Glomerular visceral epithelial cell (primary cell): Measurements from ENCODE around the gene GCK.
"Not testable (repeated sequence)": the region's sequence is repeated elsewhere in the genome, so short reads cannot be mapped to it uniquely, and the experiment has no call there.

ENCODE experiments used
- DNase-seq: peaks from one replicate; pipeline ENCODE4 v3.0.0-alpha.2; 2016; ENCODE audit errors: extremely low spot score

GCK gene

DNA sequence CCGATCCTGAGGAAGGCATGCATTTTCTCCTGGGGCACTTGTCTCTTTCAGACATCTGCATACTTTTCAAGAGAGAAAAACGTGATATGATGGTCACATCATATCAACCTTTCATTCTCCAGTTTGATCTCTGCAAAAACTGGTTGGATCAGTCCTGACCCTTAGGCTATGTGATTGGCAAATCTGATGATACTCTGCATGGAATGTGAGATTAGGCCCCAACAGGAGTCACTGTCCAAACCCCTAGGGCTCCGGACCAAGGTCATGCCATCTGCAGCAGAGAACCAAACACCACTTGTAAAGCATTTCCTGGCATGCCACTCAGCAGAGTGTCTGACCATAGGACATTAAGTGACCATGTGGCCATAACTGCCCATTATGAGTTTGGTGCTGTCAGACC, 8.6 kb downstream of the GCK start:
- no peak for DNase-seq

DNA sequence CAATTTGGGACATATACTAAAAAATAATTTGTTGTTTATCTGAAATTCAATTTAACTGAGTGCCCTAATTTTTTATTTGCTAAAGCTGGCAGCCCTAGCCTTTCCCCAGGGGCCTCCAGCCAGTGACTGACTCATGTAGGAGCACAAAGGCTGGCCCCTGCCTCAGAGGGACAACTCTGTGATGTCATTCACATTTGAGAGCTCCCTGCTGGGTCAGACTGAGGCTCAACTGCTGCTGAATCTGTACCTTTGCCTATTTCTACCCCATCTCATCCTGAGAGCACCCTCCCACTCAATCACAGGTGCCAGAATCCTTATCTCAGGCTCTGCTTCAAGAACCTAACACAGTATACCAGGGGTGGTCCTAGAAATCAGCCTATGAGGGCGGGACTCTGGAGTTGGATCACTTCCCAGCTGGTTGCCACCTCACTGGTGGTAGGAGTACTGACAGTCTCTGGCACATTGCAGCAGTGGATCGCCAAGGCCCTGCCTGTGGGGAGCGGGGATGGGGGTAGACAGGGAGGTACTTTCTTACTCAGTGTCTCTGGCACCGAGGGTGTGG, 11.6 kb downstream of the GCK start:
- DNase-seq = peak; percentile 36

DNA sequence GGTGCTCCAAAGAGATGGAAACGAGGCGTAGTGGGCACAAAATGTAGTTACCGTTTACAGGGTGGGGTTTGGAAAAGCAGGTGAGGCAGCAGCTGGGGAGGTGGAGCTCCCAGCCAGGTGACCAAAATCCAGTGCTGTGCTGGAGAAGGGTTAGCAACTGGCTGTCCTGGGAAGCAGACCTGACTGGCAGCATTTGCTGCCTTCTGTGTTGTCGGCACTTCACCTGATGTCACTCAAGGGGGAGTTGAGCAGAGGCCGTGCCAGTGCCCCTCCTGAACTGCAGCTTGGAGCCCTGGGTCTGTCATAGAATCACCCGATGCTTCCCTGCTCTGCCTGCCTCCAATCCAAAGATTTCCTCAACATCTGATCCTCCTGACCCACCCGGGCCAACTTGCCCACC, 12.8 kb downstream of the GCK start:
- no peak for DNase-seq

DNA sequence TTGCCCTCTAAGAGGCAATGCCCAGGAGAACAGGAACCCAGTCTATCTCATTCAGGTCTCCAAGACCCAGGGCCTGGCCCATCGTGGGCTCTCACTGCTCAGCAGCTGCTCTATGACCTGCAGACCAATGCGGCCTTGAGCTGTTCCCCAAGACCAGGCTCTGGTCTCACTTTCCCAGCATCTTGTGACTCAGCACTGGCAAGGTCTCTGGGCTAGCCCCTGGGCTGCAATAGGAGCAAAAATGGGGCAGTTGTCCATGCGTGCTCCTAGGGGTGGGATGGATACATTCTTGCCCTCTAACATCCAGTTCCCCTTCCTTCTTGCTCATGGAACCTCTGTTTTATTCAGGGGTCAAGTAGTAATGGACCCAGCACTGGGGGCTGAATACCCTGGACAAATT, 13.5 kb downstream of the GCK start:
- no peak for DNase-seq

DNA sequence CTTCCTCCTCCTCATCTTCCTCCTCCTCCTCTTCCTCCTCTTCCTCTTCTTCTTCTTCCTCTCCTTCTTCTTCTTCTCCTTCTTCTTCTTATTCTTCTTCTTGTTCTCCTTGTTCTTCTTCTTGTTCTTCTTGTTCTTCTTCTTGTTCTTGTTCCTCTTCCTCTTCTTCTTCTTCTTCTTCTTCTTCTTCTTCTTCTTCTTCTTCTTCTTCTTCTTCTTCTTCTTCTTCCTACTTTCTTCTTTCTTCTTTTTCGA, 14.6 kb downstream of the GCK start:
- not testable (repeated sequence) for DNase-seq

DNA sequence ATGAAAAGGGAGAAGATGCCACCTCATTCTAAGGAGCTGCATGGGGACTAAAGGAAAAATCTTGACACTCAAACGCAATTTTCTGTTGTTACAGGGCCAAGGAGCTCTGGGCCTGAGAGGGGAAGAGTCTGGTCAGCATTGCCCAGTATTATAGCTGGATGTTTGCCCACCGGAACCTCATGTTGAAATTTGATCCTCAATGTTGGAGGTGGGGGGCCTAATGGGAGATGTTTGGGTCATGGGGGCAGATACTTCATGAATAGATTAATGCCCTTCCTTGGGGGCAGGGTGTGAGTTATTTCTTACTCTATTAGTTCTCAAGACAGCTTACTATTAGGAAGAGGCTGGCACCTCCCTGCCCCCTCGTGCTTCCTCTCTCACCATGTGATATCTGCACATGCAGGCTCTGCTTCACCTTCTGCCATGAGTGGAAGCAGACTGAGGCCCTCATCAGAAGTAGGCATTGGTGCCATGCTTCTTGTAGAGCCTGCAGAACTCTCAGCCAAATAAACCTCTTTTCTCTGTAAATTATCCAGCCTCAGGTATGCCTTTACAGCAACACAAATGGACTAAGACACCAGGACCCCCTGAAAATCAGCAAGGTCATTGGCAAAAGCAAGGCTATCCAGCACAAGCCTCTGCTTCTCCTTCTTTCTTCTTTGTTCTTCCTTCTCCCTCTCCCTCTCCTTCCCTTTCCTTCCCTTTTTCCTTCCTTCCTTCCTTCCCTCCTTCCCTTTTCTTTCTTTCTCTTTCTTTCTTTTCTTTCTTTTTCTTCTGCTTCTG, 15.1 kb downstream of the GCK start:
- DNase-seq = no peak

DNA sequence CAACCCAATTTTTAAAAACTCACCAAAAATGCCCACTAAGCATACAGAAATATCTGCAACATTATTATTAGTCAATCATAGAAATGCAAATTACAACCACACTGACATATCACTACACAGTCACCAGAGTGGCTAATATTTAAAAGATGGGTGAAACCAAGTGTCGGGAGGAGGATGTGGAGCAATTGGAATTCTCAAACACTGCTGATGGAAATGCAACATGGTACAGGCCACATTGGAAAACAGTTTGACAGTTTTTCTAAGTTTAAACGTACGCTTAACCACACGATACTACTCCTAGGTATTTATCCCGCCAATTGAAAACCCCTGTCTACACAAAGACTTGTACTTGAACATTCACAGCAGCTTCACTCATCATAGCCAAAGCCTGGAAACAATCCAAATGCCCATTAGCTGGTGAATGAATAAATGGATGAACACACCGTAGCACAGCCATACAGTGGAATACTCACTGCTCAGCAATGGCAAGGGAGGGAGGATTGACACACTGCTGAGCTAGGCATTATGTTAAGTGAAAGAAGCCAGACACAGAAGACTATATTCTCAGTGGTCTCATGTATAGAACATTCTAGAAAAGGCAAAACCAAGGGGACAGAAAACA, 16.3 kb downstream of the GCK start:
- peak; percentile 69 for DNase-seq

DNA sequence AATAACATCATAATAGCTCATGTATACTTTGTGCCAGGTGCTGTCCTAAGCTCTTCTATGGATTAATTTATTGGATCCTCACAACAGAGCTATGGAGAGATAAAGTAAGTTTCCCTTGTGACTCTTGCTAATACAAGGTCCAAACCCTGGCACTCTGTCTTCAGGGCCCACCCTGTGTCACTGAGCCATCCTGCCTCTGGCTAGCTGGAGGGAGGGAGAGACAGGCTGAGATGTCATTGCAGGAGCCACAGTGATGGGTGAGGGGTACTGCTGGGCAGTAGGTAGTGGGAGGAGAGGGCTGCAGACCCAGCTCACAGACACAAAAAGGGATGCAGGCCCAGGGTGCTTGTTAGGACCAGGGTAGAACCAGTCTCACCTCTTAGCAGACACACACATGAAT, 16.9 kb downstream of the GCK start:
- DNase-seq = no peak

DNA sequence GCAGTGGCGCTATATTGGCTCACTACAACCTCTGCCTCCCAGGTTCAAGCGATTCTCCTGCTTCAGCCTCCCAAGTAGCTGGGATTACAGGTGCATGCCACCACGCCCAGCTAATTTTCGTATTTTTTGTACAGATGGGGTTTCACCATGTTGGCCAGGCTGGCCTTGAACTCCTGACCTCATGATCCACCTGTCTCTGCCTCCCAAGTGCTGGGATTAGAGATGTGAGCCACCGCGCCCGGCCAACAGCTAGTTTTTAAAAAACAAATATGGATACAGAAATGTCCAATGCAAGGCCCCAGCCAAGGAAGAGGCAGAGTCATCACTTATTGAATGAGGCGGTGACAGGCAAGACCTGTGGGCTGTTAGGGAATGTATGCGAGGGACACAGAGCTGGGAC, 17.3 kb downstream of the GCK start:
- not testable (repeated sequence) for DNase-seq

DNA sequence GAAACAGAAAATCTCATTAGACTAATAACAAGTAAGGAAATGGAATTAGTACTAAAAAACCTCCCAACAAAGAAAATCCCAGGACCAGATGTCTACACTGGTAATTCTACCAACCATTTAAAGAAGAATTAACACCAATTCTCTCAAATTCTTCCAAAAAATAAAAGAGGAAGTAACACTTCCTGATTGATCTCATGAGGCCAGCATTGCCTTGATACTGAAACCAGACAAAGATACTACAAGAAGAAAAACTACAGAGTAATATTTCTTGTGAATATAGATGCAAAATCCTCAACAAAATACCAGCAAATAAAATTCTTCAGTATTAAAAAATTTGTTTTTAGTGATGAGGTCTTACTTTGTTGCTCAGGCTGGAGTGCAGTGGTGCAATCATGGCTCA, 21.3 kb downstream of the GCK start:
- no peak for DNase-seq

DNA sequence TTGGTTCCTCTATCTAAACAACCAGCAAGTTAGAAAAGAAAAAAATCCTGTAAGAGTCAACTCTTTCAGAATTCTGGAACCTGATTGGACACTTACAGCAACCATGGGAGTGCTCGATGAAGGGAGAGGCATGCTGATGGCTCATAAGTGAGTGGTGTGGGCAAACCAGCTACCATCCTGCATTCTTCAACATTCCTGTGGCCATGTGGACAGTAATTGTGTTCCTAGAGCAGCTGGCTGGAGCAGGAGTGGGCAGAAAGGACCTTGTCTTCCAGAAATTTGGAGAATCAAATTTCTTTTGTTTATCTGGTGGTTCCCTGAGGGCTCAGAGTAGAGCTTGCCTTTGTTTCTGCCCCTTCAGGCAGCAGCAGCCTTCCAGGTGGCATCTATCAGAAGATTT, 25.6 kb downstream of the GCK start:
- DNase-seq = peak; percentile 90

DNA sequence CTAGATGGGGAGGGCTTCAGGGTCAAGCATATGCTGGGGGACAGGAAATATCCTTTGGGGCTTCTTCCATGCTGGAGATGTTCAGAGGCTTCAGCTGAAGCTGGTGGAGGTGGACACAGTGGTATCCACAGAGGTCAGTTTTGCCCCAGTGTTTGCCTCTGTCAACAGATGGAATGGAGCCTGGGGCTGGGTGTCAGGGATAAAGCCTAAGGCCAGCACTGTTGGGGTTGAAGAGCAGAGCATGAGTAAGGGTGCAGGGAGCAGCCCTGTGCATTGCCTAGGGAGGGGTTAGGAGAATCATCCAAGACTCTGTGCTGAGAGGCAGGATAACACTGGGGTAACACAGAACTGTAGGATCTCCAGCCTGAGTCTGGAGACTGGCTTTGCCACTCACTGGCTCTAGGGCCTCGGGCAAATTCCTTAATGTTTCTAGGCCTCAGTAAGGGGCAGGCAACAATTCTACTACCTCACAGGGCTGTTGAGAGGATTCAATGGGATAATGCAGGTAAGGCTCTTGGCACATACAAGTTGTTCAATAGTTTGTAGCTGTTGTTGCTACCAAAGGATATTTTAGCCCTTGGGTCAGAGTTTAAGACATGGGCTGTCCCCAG, 26.3 kb downstream of the GCK start:
- no peak for DNase-seq

DNA sequence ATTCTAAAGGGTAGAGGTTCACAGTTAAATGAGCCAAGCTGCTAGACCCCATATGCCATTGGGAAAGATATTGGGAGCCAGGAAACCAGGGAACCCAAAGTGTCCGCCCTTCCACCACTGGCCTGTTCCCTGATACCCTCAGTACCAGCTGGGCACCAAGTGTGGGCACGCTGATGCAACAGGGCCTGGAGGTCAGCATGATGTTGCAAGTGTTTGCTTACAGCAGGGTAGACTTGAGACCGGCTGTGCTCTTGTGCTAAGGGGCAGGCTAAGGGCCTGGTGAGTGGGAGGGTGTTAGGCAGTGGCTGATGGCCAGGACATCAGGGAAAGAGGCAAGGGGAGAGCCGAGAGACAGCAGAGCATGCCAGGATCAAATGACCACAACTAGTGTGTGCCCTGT, 27.1 kb downstream of the GCK start:
- no peak for DNase-seq

DNA sequence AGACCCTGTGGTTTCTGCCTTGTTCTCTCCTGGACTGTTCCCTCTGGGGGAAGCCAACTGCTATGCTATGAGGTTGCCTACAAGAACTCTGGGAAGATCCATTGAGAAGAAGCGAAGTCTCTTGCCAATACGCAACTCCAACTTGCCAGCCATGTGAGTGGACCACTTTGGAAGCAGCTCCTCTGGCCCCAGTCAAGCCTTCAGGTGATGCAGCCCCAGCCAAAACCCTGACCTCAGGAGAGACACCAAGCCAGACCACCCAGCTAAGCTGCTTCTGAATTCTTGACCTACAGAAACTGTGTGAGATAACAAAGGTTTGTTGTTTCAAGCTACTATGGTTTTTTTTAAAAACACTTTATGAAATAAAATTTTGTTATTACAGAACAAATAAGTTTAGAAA, 27.9 kb downstream of the GCK start:
- DNase-seq = no peak

DNA sequence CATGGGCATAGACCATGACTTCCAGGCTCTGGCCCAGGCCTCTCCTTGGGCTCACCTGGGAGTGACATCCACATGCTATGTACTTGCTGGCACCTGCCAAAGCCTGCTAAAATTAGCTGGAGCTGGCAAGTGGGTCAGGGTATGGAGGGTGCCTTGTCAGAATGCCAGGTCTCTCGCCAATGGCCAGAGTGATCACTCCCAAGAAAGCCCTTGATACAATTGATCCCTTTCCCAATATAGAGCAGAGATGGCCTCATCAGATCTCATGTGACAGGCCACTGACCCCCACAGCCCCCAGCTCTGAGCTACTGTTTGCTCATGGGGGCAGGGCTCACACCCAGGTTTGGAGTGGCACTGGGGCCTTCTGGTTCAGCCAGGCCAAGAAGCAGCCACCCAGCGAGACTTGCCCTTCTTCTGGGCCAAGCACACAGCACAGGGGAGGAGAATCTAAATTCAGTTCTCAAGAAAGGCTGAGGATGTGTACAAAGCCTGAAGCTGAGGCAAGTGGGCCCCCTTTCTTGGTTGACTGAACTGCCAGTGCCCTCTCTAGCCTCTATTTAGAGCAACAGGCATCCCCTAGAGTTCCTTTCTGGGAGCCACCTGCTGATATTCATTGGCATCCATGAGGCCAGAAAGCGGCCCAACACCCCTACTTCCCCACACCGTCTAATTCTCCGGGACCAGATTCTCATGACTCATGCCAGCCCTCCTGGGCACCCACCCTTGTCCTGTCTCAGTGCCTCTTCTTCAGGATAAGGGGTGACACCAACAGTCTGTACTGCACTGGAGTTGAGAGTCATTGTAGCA, 29.2 kb downstream of the GCK start:
- no peak for DNase-seq

DNA sequence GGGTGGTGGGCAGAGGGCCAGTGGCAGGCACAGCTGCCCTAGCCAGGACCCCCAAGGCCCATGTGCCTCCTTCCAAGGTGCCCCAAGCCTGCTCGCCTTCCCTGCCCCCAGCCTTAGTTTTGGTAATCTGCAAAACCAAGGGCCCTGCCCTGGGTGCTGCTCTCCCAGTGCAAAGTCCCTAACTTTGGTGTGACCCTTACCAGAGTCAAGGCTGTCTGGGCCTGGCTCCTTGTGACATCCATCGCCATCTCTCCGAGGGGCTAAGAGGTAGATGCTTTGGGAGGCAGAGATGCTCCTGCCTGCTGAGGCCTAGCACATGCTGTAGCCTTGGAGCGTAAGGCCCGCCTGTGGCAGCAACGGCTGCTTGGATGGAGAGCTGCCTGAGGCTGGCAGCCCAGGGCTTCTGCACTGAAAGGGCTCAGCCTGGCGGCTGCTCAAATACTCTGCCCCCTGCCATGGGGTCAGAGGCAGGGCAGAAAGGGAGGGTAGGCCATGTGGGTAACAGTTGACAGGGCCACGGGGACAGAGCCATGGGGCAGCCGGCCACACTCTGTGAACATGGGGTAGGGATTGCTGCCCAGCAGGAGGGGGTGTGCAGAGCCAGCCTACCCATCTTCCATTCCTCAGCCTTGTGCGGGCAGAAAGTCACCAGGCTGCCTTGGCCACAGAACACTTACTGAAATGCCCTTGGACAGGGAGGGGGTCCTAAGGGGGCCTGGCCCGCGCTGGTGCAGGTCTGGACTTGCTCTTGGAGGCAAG, 30.2 kb downstream of the GCK start:
- DNase-seq = no peak

DNA sequence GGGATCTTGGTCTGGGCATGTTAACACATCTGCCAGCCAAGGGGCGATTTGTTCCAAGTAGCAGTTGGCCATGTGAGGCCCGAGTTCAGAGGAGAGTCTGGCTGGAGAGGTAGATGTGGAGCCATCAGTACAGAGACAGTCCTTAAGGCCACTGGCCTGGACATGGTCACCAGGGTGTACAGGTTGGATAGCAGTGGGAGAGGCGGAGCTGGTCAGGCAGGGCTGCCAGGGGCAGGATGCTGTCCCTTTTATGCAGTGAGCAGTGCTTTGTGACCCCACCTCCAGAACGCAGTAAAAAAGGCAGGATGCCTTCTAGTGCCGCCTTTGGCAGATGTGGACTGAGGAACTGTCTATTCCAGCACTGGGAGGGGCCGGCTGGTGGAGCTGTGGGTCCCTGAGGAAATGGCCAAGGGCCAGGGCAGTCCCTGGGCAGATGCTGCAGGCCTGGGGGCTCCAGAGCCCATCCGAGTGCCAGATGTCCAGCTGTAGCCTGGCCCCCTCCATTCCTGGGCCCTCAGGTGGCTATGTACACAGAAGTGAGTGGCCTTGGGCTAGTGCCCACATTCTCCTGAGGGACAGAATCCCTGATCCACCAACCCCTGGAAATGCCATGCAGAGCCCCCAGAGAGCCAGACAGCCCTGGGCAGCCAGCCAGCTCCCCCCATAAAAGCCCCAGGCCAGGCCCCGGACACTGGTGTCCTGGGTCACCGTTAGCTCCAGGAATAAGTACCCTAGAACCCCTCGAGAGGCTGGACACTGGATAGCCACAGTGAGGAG, 31.0 kb downstream of the GCK start:
- DNase-seq = no peak

DNA sequence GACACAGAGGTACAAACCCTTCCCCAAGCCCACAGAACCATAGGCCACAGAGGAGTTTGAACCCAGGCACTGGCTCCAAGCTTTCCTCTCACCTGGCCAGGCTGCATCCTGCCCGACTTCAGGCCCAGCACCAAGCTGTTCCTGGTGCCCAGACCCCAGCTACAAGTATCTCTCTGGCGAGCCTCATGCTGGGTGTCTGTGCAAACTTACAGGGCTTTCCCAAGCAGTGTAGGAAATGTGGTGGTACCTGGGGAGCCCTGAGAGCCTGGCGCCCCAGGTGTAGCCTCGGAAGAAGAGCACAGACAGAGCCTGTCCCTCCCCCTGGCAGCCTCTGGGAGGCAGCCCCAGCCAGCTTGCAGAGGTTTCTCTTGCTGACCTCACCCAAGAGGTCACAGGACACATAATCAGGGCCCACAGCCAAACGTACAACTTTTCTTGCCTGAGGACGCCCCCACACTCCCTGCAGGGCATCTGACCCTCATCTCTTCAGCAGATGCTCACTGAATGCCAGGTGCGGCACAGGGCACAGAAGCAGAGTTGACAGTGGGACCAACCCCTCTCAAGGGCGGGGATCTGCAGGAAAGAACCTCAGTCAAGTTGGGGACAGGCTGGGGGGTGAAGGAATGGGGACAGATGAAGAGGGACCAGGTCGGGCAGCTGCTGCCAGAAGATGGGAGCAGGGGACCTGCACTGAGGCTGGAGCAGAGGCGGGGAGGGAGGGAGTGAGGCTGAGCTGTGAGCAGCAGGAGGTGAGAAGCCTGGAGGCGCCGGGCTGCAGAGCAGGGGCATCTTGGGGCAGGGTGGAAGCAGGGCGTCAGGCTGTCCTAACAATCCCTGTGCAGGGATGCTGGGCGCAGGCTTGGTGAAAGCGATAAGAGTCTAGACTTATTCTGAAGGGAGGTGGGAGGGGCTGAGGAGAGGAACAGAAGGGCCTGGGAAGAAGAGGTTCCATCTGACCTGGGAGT, 31.8 kb downstream of the GCK start:
- DNase-seq = no peak

DNA sequence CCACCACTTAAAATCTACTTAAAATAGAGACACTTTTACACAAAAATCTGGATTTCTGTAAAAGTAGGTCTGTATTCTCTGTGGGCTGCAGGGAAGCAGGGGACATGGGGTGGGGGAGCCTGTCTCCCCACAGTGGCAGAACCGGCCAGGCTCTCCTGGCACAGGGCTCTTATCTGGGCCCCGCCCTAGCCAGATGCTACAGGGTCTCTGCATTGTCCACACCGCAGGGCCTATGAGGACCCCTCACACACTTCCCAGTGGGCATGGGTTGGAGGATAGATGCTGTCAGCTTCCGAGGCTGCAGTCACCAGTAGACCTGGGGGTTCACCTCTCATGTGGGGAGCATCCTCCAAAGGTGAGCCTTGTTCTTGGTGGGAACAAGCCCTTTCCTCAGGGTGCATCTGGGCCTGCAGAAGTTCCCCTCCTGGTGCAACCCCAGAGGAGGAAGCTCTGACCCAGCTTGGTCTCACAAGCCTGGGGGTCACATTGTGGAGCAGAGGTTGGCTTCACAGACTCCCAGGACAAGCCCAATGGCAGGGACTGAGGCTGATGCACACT, 32.7 kb downstream of the GCK start:
- DNase-seq = no peak
